H1 (cell line): Measurements from ENCODE around the gene LRRC8D. TPM values are rescaled to one million over a fixed set of nuclear protein-coding genes. Genes with fewer than 3 reads are reported as not detected.

Source experiments
- CTCF ChIA-PET: fragments of 300-600 bp; sonication (Branson Sonifier 250); formaldehyde crosslinking; loops from one replicate; lab custom pipeline; 2021; ENCODE audit not compliant: partially characterized antibody; lab: Charles Lee
- POLR2A ChIA-PET: fragments of 300-600 bp; sonication (Branson Sonifier 250); formaldehyde crosslinking; loops from one replicate; lab custom pipeline; 2021; ENCODE audit warnings: inconsistent platforms; ENCODE audit not compliant: partially characterized antibody; lab: Charles Lee
- DNase-seq, 2 experiments: peaks; one replicate each; pipeline versions ENCODE4 v3.0.0 to v3.0.0-alpha.2; 2010 to 2022; ENCODE audit warnings: low spot score in 2 of 2, low read depth in 1 of 2, mixed read lengths in 1 of 2
- FAIRE-seq: peaks from 2 replicates; lab custom pipeline; 2011; peaks lifted over from hg19 to GRCh38; lab: Jason Lieb, UNC
- H2AFZ ChIP-seq: 2 replicates; pipeline ENCODE4 v1.8.1; 2012; ENCODE audit warnings: low read length, inconsistent platforms
- H2AK5ac ChIP-seq: 2 replicates; pipeline ENCODE4 v1.6.1; 2013; ENCODE audit warnings: low read depth, low read length
- H2BK120ac ChIP-seq: replicated peaks from 2 replicates; pipeline ENCODE3; 2013; ENCODE audit warnings: low read depth, low read length, inconsistent platforms
- H2BK12ac ChIP-seq: 2 replicates; pipeline ENCODE4 v1.6.1; 2013; ENCODE audit warnings: low read depth, low read length
- H2BK15ac ChIP-seq: 2 replicates; pipeline ENCODE4 v1.6.1; 2013; ENCODE audit warnings: low read length
- H2BK20ac ChIP-seq: 2 replicates; pipeline ENCODE4 v1.6.1; 2013; ENCODE audit warnings: low read length
- H2BK5ac ChIP-seq: 2 replicates; pipeline ENCODE4 v1.6.1; 2013; ENCODE audit warnings: low read depth, low read length
- H3K14ac ChIP-seq: 2 replicates; pipeline ENCODE4 v1.6.1; 2013; ENCODE audit warnings: inconsistent platforms; ENCODE audit not compliant: insufficient read length
- H3K18ac ChIP-seq: 2 replicates; pipeline ENCODE4 v1.6.1; 2013; ENCODE audit warnings: low read length; ENCODE audit errors: extremely low read depth
- H3K23ac ChIP-seq: 2 replicates; pipeline ENCODE4 v1.6.1; 2013; ENCODE audit warnings: inconsistent platforms; ENCODE audit not compliant: insufficient read length
- H3K23me2 ChIP-seq: 2 replicates; pipeline ENCODE4 v1.6.1; 2013; ENCODE audit warnings: low read depth, low read length
- H3K27ac ChIP-seq: 2 replicates; pipeline ENCODE4 v1.6.1; 2011; ENCODE audit warnings: low read depth, low read length, inconsistent platforms
- H3K27me3 ChIP-seq, 4 experiments: replicated peaks in 1 of 4; 1 replicate in 1 of 4; 2 replicates in 3 of 4; pipeline versions ENCODE4 v1.6.1 to v1.8.1; 2011 to 2013; ENCODE audit warnings: low read length in 3 of 4, mild to moderate bottlenecking in 3 of 4, inconsistent platforms in 2 of 4, mixed read lengths in 2 of 4, moderate library complexity in 1 of 4; ENCODE audit not compliant: control insufficient read depth in 3 of 4, insufficient read depth in 3 of 4; ENCODE audit errors: extremely low read depth in 1 of 4
- H3K36me3 ChIP-seq, 4 experiments: 2 replicates each; pipeline versions ENCODE4 v1.6.1 to v1.8.1; 2011 to 2013; ENCODE audit warnings: mild to moderate bottlenecking in 4 of 4, low read length in 3 of 4, moderate library complexity in 2 of 4, control low read depth in 1 of 4, inconsistent platforms in 1 of 4; ENCODE audit not compliant: insufficient read depth in 4 of 4, control insufficient read depth in 2 of 4
- H3K4ac ChIP-seq: replicated peaks from 2 replicates; pipeline ENCODE3; 2013; ENCODE audit warnings: low read length, low read depth, mixed read lengths, inconsistent platforms; ENCODE audit not compliant: insufficient read length
- H3K4me1 ChIP-seq, 4 experiments: replicated peaks in 1 of 4; 1 replicate in 1 of 4; 2 replicates in 3 of 4; pipeline versions ENCODE4 v1.6.1 to v1.8.1; 2011 to 2013; ENCODE audit warnings: low read length in 3 of 4, inconsistent platforms in 2 of 4, mixed read lengths in 1 of 4; ENCODE audit not compliant: insufficient read depth in 4 of 4, control insufficient read depth in 3 of 4
- H3K4me2 ChIP-seq, 2 experiments: 2 replicates each; pipeline versions ENCODE4 v1.6.1 to v1.8.1; 2011 to 2013; ENCODE audit warnings: low read depth in 2 of 2, low read length in 2 of 2, control low read depth in 1 of 2, inconsistent platforms in 1 of 2, mild to moderate bottlenecking in 1 of 2; ENCODE audit not compliant: insufficient read depth in 1 of 2
- H3K4me3 ChIP-seq, 4 experiments: fragments of 200-600, 300-600 bp in 1 of 4; sonication (generic), shearing (Covaris generic), sonication (Bioruptor Twin) in 1 of 4; 2 replicates each; pipeline versions ENCODE4 v1.5.1 to v1.8.1; 2011 to 2016; ENCODE audit warnings: low read length in 4 of 4, low read depth in 3 of 4, control low read depth in 2 of 4, inconsistent platforms in 2 of 4, mild to moderate bottlenecking in 2 of 4, mixed read lengths in 1 of 4, moderate library complexity in 1 of 4; ENCODE audit not compliant: insufficient read depth in 2 of 4; ENCODE audit errors: extremely low read depth in 1 of 4
- H3K56ac ChIP-seq: replicated peaks from 2 replicates; pipeline ENCODE3; 2013; ENCODE audit warnings: low read depth, mild to moderate bottlenecking, mixed read lengths, low read length, inconsistent platforms; ENCODE audit not compliant: insufficient read length
- H3K79me1 ChIP-seq: 2 replicates; pipeline ENCODE4 v1.6.1; 2013; ENCODE audit warnings: low read depth, low read length, control low read depth
- H3K79me2 ChIP-seq, 2 experiments: 2 replicates each; pipeline versions ENCODE4 v1.6.1 to v1.8.1; 2012 to 2013; ENCODE audit warnings: low read length in 2 of 2, mild to moderate bottlenecking in 2 of 2, inconsistent platforms in 1 of 2; ENCODE audit not compliant: insufficient read depth in 2 of 2, control insufficient read depth in 1 of 2
- H3K9ac ChIP-seq, 4 experiments: replicated peaks in 1 of 4; 1 replicate in 1 of 4; 2 replicates in 3 of 4; pipeline versions ENCODE4 v1.6.1 to v1.8.1; 2011 to 2013; ENCODE audit warnings: low read depth in 3 of 4, low read length in 3 of 4, control low read depth in 2 of 4, mild to moderate bottlenecking in 2 of 4, moderate library complexity in 2 of 4, inconsistent platforms in 1 of 4; ENCODE audit errors: extremely low read depth in 1 of 4
- H3K9me3 ChIP-seq, 2 experiments: 2 replicates each; pipeline versions ENCODE4 v1.6.1 to v1.8.1; 2012 to 2013; ENCODE audit warnings: mild to moderate bottlenecking in 2 of 2, moderate library complexity in 2 of 2, control low read depth in 1 of 2, inconsistent platforms in 1 of 2, low read depth in 1 of 2, low read length in 1 of 2, mixed read lengths in 1 of 2; ENCODE audit not compliant: insufficient read depth in 2 of 2
- H4K20me1 ChIP-seq, 2 experiments: replicated peaks in 1 of 2; 2 replicates each; pipeline versions ENCODE3 to v1.8.1; 2011 to 2013; ENCODE audit warnings: inconsistent platforms in 2 of 2, low read length in 2 of 2, mild to moderate bottlenecking in 1 of 2; ENCODE audit not compliant: insufficient read depth in 2 of 2, control insufficient read depth in 1 of 2
- H4K5ac ChIP-seq: 2 replicates; pipeline ENCODE4 v1.6.1; 2013; ENCODE audit warnings: low read length, low read depth, mixed read lengths, inconsistent platforms; ENCODE audit not compliant: insufficient read length
- H4K8ac ChIP-seq: 2 replicates; pipeline ENCODE4 v1.8.0; 2013; ENCODE audit warnings: mild to moderate bottlenecking, moderate library complexity, low read length, inconsistent platforms; ENCODE audit not compliant: insufficient read depth; ENCODE audit errors: extremely low read depth
- H4K91ac ChIP-seq: replicated peaks from 2 replicates; pipeline ENCODE3; 2013; ENCODE audit warnings: low read length, mixed read lengths, inconsistent platforms; ENCODE audit not compliant: insufficient read length
- BACH1 ChIP-seq: IDR thresholded peaks from 2 replicates; pipeline ENCODE4 v1.6.1; 2012; ENCODE audit warnings: low read length, improper control_type of control experiment
- SP1 ChIP-seq: IDR thresholded peaks from 2 replicates; pipeline ENCODE4 v1.6.1; 2011; ENCODE audit warnings: low read depth, low read length
- SRF ChIP-seq: IDR thresholded peaks from 2 replicates; pipeline ENCODE4 v1.6.1; 2011; ENCODE audit warnings: mild to moderate bottlenecking, low read depth, low read length, moderate library complexity
- TCF12 ChIP-seq: IDR thresholded peaks from 2 replicates; pipeline ENCODE4 v1.6.1; 2011; ENCODE audit warnings: low read depth, mild to moderate bottlenecking, low read length
- WGBS, 2 experiments: shearing (Covaris generic) in 1 of 2; methylation state at CpG; one replicate each; pipeline versions ENCODE4 v1.1.6 to v1.1.7; 2013 to 2015; ENCODE audit warnings: low lambda C conversion rate in 2 of 2, mixed read lengths in 2 of 2, inconsistent platforms in 1 of 2, low coverage in 1 of 2, missing lambda C conversion rate in 1 of 2; ENCODE audit not compliant: insufficient replicate concordance in 2 of 2, insufficient coverage in 1 of 2, insufficient read length in 1 of 2; ENCODE audit errors: extremely low coverage in 1 of 2, missing lambda C conversion rate in 1 of 2; 5-methylcytosine and 5-hydroxymethylcytosine counted together
- polyA plus RNA-seq, 7 experiments: library from polyadenylated mRNA; depleted of rRNA in 3 of 7; stranded (reverse) in 5 of 7; unstranded in 2 of 7; fragments of >200 nt in 5 of 7; fragments of 200-250 nt in 2 of 7; gene quantifications; 1 replicate in 5 of 7; 2 replicates in 1 of 7; 4 replicates in 1 of 7; pipeline versions ENCODE4 v1.2.1 to v1.2.3, GENCODE V29; 2011 to 2013; ENCODE audit warnings: missing spikeins in 2 of 7, mixed read lengths in 2 of 7
- total RNA-seq: library from RNA; stranded (reverse); fragmentation: NEBNext Ultra II Directional; extraction: Animal tissue kit (Norgen Biotek cat#: 25700); gene quantifications from 2 replicates; pipeline ENCODE4 v1.2.1, GENCODE V29; 2021

The LRRC8D gene
- total and polyA plus RNA-seq, 2 of the 8 experiments (the other 6 are each of a cell fraction or from before 2014, with no cell fraction given), result 42.0 to 58.5 TPM

DNA sequence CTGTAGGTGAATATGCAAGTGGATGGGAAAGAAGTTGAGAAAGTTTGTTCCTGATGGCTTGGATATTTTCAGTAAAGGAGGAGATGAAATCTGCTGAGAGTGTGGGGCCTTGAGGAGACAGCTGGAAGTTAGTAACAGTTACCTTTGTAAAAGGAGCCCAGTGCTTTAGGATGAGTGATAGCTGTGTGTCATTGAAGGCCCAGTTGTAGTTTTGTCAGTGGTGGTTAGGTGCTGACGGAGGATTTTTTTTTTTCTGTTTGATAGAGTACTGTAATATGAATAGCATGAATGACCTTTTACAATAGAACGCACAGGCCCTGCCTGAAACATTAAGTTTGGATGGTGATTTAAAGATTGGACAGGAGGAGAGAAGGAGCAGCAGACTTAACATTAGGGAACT is 33.3 kb downstream of the LRRC8D start:
- Histone ChIP-seq H2AK5ac (no peak overlapping the region), H2BK20ac (no peak overlapping the region), H3K9me3 (no peaks in the 10 kb centered on the region), H4K5ac (no peak overlapping the region), H3K56ac (no peak overlapping the region), H3K18ac (no peak overlapping the region), H2BK12ac (no peak overlapping the region), H2AFZ (no peak overlapping the region), H3K14ac (no peak overlapping the region), H3K27ac (no peak overlapping the region), H3K36me3 (peaks cover 0 to 29% (median 10%) of the 10 kb centered on the region in 4 experiments; a peak in 4 of 8 replicates), H3K23me2 (no peaks in the 10 kb centered on the region)
- POLR2A ChIA-PET, result interaction anchor here (1.5 kb wide), 1 partner anchor 21 kb away, joined by 3 read pairs; no protein-coding TSS in a partner anchor
- CTCF ChIA-PET, result interaction anchor here (1.1 kb wide), 1 partner anchor 13 kb away, joined by 4 read pairs; no protein-coding TSS in a partner anchor
- WGBS, 2 experiments, result 84% methylated on average over 2 of the region's 2 CpGs; no CpG with 5 or more reads in 1 of the 2 experiments
- DNase-seq, result no peak
- TF ChIP-seq TCF12, result no peak
- no peak for TF ChIP-seq SRF
- TF ChIP-seq SP1, result no peak
- no peak for TF ChIP-seq BACH1
- TF ChIP-seq, all 59 proteins: peak for 0
- no peak overlapping the region for H4K91ac ChIP-seq
- H3K23ac ChIP-seq, result no peak overlapping the region
- no peak overlapping the region for H3K9ac ChIP-seq
- H3K4me3 ChIP-seq, result no peak overlapping the region
- peaks cover 0 to 18% of the 10 kb centered on the region in 2 experiments; a peak in 2 of 4 replicates for H3K79me2 ChIP-seq
- H2BK15ac ChIP-seq, result no peak overlapping the region
- no peak for FAIRE-seq
- no peaks in the 10 kb centered on the region for H3K27me3 ChIP-seq
- H3K4me2 ChIP-seq, result no peak overlapping the region
- peaks cover 0 to 3% of the 10 kb centered on the region in 2 experiments for H4K20me1 ChIP-seq
- no peak overlapping the region for H3K4ac ChIP-seq
- no peak overlapping the region for H4K8ac ChIP-seq
- no peak overlapping the region for H2BK120ac ChIP-seq
- H3K79me1 ChIP-seq, result no peaks in the 10 kb centered on the region; the same call in 1 of the 2 replicates
- no peak overlapping the region for H2BK5ac ChIP-seq
- no peaks in the 10 kb centered on the region for H3K4me1 ChIP-seq
